HCEC 1CT (cell line): ENCODE data around the gene GMPPA.

Experiments
- DNase-seq: peaks from one replicate; pipeline ENCODE4 v3.0.0-alpha.2; 2017

Gene GMPPA

GRCh38 chr2:219486380-219486959, 12.2 kb upstream of the GMPPA start:
- DNase-seq = no peak

- no peak for DNase-seq
Measured at GRCh38 chr2:219488149-219488843, 10.4 kb upstream of the GMPPA start.

- DNase-seq = no peak
Measured at GRCh38 chr2:219488844-219489194, 9.9 kb upstream of the GMPPA start.

GRCh38 chr2:219489315-219489714, 9.4 kb upstream of the GMPPA start:
- DNase-seq = no peak

GRCh38 chr2:219490186-219490585, 8.5 kb upstream of the GMPPA start:
- DNase-seq = no peak

GRCh38 chr2:219490600-219491130, 8.0 kb upstream of the GMPPA start:
- DNase-seq = no peak

GRCh38 chr2:219491278-219491963, 7.3 kb upstream of the GMPPA start:
- no peak for DNase-seq

GRCh38 chr2:219492575-219492974, 6.1 kb upstream of the GMPPA start:
- DNase-seq = no peak

GRCh38 chr2:219493086-219493485, 5.6 kb upstream of the GMPPA start:
- no peak for DNase-seq

GRCh38 chr2:219494952-219495530, 3.6 kb upstream of the GMPPA start:
- DNase-seq = no peak

GRCh38 chr2:219495531-219496122, 3.1 kb upstream of the GMPPA start:
- DNase-seq = peak; percentile 50

GRCh38 chr2:219496247-219496824, 2.4 kb upstream of the GMPPA start:
- DNase-seq = no peak

- DNase-seq = no peak
Measured at GRCh38 chr2:219496825-219497494, 1.7 kb upstream of the GMPPA start.

- peak; percentile 89 for DNase-seq
Measured at GRCh38 chr2:219497495-219498279, 1.0 kb upstream of the GMPPA start.

- no peak for DNase-seq
Measured at GRCh38 chr2:219499058-219499307, 292 bp downstream of the GMPPA start.

GRCh38 chr2:219499555-219499954, 864 bp downstream of the GMPPA start:
- DNase-seq = no peak

GRCh38 chr2:219500135-219500534, 1.4 kb downstream of the GMPPA start:
- DNase-seq = peak; percentile 15

- DNase-seq = no peak
Measured at GRCh38 chr2:219501849-219502248, 3.2 kb downstream of the GMPPA start.

GRCh38 chr2:219502618-219503017, 3.9 kb downstream of the GMPPA start:
- DNase-seq = no peak

- DNase-seq = no peak
Measured at GRCh38 chr2:219505585-219505984, 6.9 kb downstream of the GMPPA start.

GRCh38 chr2:219506153-219506801, 7.6 kb downstream of the GMPPA start:
- no peak for DNase-seq
